ENCODE measurements around the gene HYCC1. TPM values are rescaled to one million over a fixed set of nuclear protein-coding genes. Genes with fewer than 3 reads are reported as not detected.

The HYCC1 gene
- total and polyA plus RNA-seq, 8 donors: 31.5 to 59.4 (median 44.0) TPM

- TF ChIP-seq, protein P1, sequence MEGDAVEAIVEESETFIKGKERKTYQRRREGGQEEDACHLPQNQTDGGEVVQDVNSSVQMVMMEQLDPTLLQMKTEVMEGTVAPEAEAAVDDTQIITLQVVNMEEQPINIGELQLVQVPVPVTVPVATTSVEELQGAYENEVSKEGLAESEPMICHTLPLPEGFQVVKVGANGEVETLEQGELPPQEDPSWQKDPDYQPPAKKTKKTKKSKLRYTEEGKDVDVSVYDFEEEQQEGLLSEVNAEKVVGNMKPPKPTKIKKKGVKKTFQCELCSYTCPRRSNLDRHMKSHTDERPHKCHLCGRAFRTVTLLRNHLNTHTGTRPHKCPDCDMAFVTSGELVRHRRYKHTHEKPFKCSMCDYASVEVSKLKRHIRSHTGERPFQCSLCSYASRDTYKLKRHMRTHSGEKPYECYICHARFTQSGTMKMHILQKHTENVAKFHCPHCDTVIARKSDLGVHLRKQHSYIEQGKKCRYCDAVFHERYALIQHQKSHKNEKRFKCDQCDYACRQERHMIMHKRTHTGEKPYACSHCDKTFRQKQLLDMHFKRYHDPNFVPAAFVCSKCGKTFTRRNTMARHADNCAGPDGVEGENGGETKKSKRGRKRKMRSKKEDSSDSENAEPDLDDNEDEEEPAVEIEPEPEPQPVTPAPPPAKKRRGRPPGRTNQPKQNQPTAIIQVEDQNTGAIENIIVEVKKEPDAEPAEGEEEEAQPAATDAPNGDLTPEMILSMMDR (IDR thresholded peaks at IDR 0.05): no peak
- no peaks in the 10 kb centered on the region for H3K9me3 ChIP-seq
- H3K36me3 ChIP-seq: no peaks in the 10 kb centered on the region
- no peak overlapping the region for H3K4me3 ChIP-seq
- H3K27ac ChIP-seq: peak overlapping the region; percentile 29 to 76
- DNase-seq (no peak), ATAC-seq (no peak)
- no peaks in the 10 kb centered on the region for H3K27me3 ChIP-seq
- peaks cover 0 to 17% of the 10 kb centered on the region in 2 donors for H3K4me1 ChIP-seq
- intact Hi-C loops (cut with DNase I): no loop called here
Observed at GRCh38 chr7:23021596-23021995, 7.7 kb upstream of the HYCC1 start.

- Histone ChIP-seq H3K27ac (peak overlapping the region; percentile 29 to 76), H3K4me1 (peaks cover 0 to 17% of the 10 kb centered on the region in 2 donors), H3K27me3 (no peaks in the 10 kb centered on the region), H3K9me3 (no peaks in the 10 kb centered on the region), H3K4me3 (no peak overlapping the region), H3K36me3 (no peaks in the 10 kb centered on the region)
- intact Hi-C loops (cut with DNase I): no loop called here
- DNase-seq (peak in 1 of 4 donors; percentile 39), ATAC-seq (peak; percentile 78)
- TF ChIP-seq, protein P1 (IDR thresholded peaks at IDR 0.05): no peak
Observed at GRCh38 chr7:23020742-23021401, 6.9 kb upstream of the HYCC1 start.

GRCh38 chr7:23018750-23019149, 4.8 kb upstream of the HYCC1 start:
- intact Hi-C loops (cut with DNase I): no loop called here
- H3K9me3 ChIP-seq: no peaks in the 10 kb centered on the region

GRCh38 chr7:23017309-23017708, 3.4 kb upstream of the HYCC1 start:
- H3K9me3 ChIP-seq: no peaks in the 10 kb centered on the region
- ATAC-seq (no peak), DNase-seq (no peak)
- H3K4me1 ChIP-seq: peaks cover 0 to 33% of the 10 kb centered on the region in 2 donors
- H3K4me3 ChIP-seq: no peak overlapping the region
- TF ChIP-seq, protein P1 (IDR thresholded peaks at IDR 0.05): no peak
- intact Hi-C loops (cut with DNase I): no loop called here
- no peaks in the 10 kb centered on the region for H3K27me3 ChIP-seq
- H3K36me3 ChIP-seq: no peaks in the 10 kb centered on the region
- H3K27ac ChIP-seq: peak overlapping the region in 1 of 2 donors; percentile 0

More at GRCh38 chr7:23018750-23019149, 4.8 kb upstream of the HYCC1 start:
- no peaks in the 10 kb centered on the region for H3K36me3 ChIP-seq
- H3K27me3 ChIP-seq: no peaks in the 10 kb centered on the region
- no peak overlapping the region for H3K4me3 ChIP-seq
- H3K27ac ChIP-seq: no peak overlapping the region
- ATAC-seq (no peak), DNase-seq (no peak)
- TF ChIP-seq, protein P1 (IDR thresholded peaks at IDR 0.05): no peak
- H3K4me1 ChIP-seq: peaks cover 0 to 25% of the 10 kb centered on the region in 2 donors

DNA sequence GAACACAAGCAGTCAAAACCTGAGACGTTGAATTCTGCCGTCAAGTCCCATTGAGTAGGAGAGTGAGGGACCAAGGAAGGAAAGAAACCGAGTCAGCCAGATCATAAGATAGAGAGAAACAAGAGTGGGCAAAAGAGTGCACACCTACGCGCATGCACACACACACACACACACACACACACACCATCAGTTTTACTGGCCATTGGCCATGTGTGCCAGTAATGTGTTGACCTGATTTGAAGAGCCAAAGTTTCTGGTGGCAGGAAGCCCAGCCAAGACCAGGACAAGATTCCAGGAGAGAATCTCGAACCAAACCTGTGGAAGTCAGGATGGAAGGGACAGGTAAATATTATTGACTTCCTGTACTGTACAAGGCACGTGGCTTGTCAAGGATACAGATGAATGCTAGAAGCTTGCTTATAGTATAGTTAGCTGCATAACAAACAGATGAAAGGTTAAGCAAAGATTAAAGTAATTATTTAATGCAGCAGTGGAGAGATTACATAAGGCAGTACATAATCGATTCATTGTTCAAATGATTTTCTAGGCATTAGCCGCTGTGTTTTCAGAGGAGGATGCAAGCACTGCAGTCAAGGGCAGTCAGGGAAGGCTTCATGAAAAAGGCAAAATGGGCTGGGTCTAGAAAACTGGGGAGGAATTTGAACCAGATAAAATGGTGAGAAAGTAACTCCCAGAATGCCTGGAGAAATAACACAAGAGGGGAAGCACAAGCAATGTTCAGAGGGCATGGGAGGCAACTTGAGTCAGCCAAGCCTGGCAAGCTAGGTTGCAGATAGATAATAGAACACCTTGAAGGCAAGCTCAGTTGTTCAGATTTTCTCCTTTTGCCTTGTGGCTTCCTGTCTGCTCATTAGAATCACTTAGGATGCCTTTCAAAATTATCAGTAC, 2.7 kb upstream of the HYCC1 start:
- Histone ChIP-seq H3K4me3 (no peak overlapping the region), H3K4me1 (peaks cover 3 to 41% of the 10 kb centered on the region in 2 donors), H3K36me3 (no peaks in the 10 kb centered on the region), H3K27me3 (no peaks in the 10 kb centered on the region), H3K9me3 (no peaks in the 10 kb centered on the region), H3K27ac (peak overlapping the region in 1 of 2 donors; percentile 0)
- intact Hi-C loops (cut with DNase I): no loop called here
- TF ChIP-seq, protein P1 (IDR thresholded peaks at IDR 0.05): no peak
- DNase-seq: no peak
- ATAC-seq: no peak

Measured in left lung (tissue), 10 donors.